HCT116 (cell line): ENCODE results near the gene EXOC4. TPM values are rescaled to one million over a fixed set of nuclear protein-coding genes. Genes with fewer than 3 reads are reported as not detected.

Source experiments
- ATAC-seq: fragments of 200-7000 bp; cut with Tn5 transposase; 2 replicates; pipeline ENCODE4 v1.9.1; 2020; ENCODE audit warnings: mild to moderate bottlenecking, moderate library complexity
- BruUV-seq: library from RNA; stranded (reverse); fragments of 400-500 nt; replicated peaks from 2 replicates; lab custom pipeline; 2021; lab: Mats Ljungman, UMichigan
- CTCF ChIA-PET: fragments of 300-600 bp; sonication (Branson Sonifier 250); formaldehyde crosslinking; loops from one replicate; lab custom pipeline; 2021; ENCODE audit warnings: antibody characterized with exemption; lab: Charles Lee
- POLR2A ChIA-PET: fragments of 300-600, 350-600 bp; sonication (Branson Sonifier 250); formaldehyde crosslinking; loops from one replicate; lab custom pipeline; 2021; ENCODE audit warnings: antibody characterized with exemption; lab: Charles Lee
- RAD21 ChIA-PET, 2 experiments: fragments of 300-600 bp; sonication (Branson Sonifier 250); formaldehyde crosslinking; loops; one replicate each; lab custom pipeline; 2023; ENCODE audit warnings: low total read pairs in 2 of 2; ENCODE audit not compliant: uncharacterized antibody in 2 of 2, unreplicated experiment in 2 of 2, low non-redundant PET in 1 of 2; lab: Charles Lee
- DNase-seq: peaks from one replicate; pipeline ENCODE4 v3.0.0-alpha.2; 2010; ENCODE audit warnings: low read depth, low spot score
- H2AFZ ChIP-seq: fragments of 200-600 bp; shearing (Covaris generic), sonication (generic); 2 replicates; pipeline ENCODE4 v1.6.1; 2017; ENCODE audit warnings: low read depth, mixed run types, mixed read lengths, antibody characterized with exemption, low read length; ENCODE audit not compliant: poor library complexity, severe bottlenecking
- H3K27ac ChIP-seq: 2 replicates; pipeline ENCODE4 v1.5.1; 2012; ENCODE audit warnings: low read depth, low read length
- H3K27me3 ChIP-seq: fragments of 200-600 bp; sonication (generic); 2 replicates; pipeline ENCODE4 v1.6.1; 2016; ENCODE audit warnings: mixed run types, low read length, mixed read lengths; ENCODE audit not compliant: insufficient read depth
- H3K36me3 ChIP-seq, 2 experiments: fragments of 200-500 bp in 1 of 2; fragments of 200-600 bp in 1 of 2; sonication (Bioruptor generic) in 1 of 2; sonication (generic) in 1 of 2; 2 replicates each; pipeline versions ENCODE4 v1.5.1 to v1.6.1; 2014 to 2016; ENCODE audit warnings: low read length in 2 of 2, inconsistent platforms in 1 of 2, mixed read lengths in 1 of 2, mixed run types in 1 of 2; ENCODE audit not compliant: insufficient read depth in 2 of 2, control insufficient read depth in 1 of 2
- H3K4me1 ChIP-seq, 2 experiments: fragments of 200-600 bp in 1 of 2; sonication (generic) in 1 of 2; 2 replicates each; pipeline versions ENCODE4 v1.5.1 to v1.6.1; 2012 to 2017; ENCODE audit warnings: low read length in 2 of 2, inconsistent platforms in 1 of 2, mild to moderate bottlenecking in 1 of 2, mixed read lengths in 1 of 2, mixed run types in 1 of 2, moderate library complexity in 1 of 2; ENCODE audit not compliant: insufficient read depth in 2 of 2, control insufficient read depth in 1 of 2
- H3K4me2 ChIP-seq: fragments of 200-600 bp; sonication (generic); 2 replicates; pipeline ENCODE4 v1.6.1; 2017; ENCODE audit warnings: mixed run types, low read length, mixed read lengths
- H3K4me3 ChIP-seq, 2 experiments: fragments of 200-600 bp in 1 of 2; sonication (generic) in 1 of 2; replicated peaks in 1 of 2; 2 replicates each; pipeline ENCODE4 v1.5.1; 2011 to 2016; ENCODE audit warnings: low read length in 2 of 2, control low read depth in 1 of 2, low read depth in 1 of 2, mild to moderate bottlenecking in 1 of 2, mixed read lengths in 1 of 2, mixed run types in 1 of 2
- H3K79me2 ChIP-seq: fragments of 200-600 bp; sonication (generic); 2 replicates; pipeline ENCODE4 v1.6.1; 2017; ENCODE audit warnings: mild to moderate bottlenecking, mixed run types, low read length, moderate library complexity, mixed read lengths; ENCODE audit not compliant: insufficient read depth
- H3K9ac ChIP-seq: fragments of 200-600 bp; sonication (generic); 2 replicates; pipeline ENCODE4 v1.6.1; 2016; ENCODE audit warnings: low read length, mixed read lengths
- H3K9me2 ChIP-seq: fragments of 200-600 bp; sonication (generic), shearing (Covaris generic); 2 replicates; pipeline ENCODE4 v1.6.1; 2017; ENCODE audit warnings: mixed run types, mild to moderate bottlenecking, moderate library complexity; ENCODE audit not compliant: insufficient read depth
- H3K9me3 ChIP-seq, 2 experiments: fragments of 200-500 bp in 1 of 2; fragments of 200-600 bp in 1 of 2; sonication (Bioruptor generic) in 1 of 2; sonication (generic) in 1 of 2; 2 replicates each; pipeline ENCODE4 v1.6.1; 2014 to 2017; ENCODE audit warnings: low read length in 2 of 2, mixed read lengths in 2 of 2, inconsistent platforms in 1 of 2, low read depth in 1 of 2, mild to moderate bottlenecking in 1 of 2, mixed run types in 1 of 2, moderate library complexity in 1 of 2; ENCODE audit not compliant: control insufficient read depth in 1 of 2, insufficient read depth in 1 of 2
- H4K20me1 ChIP-seq: fragments of 200-600 bp; sonication (generic), shearing (Covaris generic); 2 replicates; pipeline ENCODE4 v1.6.1; 2017; ENCODE audit warnings: mixed run types, mild to moderate bottlenecking, moderate library complexity; ENCODE audit not compliant: insufficient read depth
- CEBPB ChIP-seq: IDR thresholded peaks from 2 replicates; pipeline ENCODE4 v1.6.1; 2012; ENCODE audit warnings: low read depth
- EZH2 ChIP-seq: fragments of 200-600 bp; sonication (generic); IDR thresholded peaks from 2 replicates; pipeline ENCODE4 v1.6.1; 2017; ENCODE audit warnings: antibody characterized with exemption, mixed run types
- EZH2phosphoT487 ChIP-seq: fragments of 200-600 bp; IDR thresholded peaks from 2 replicates; pipeline ENCODE4 v1.6.1; 2018; ENCODE audit warnings: antibody characterized with exemption, borderline replicate concordance
- POLR2A ChIP-seq: IDR thresholded peaks from 2 replicates; pipeline ENCODE4 v1.7.0; 2011; ENCODE audit warnings: borderline replicate concordance; ENCODE audit not compliant: insufficient read depth, insufficient read length; ENCODE audit errors: extremely low read depth
- SP1 ChIP-seq: IDR thresholded peaks from 2 replicates; pipeline ENCODE4 v1.6.1; 2012; ENCODE audit warnings: low read depth
- intact Hi-C: fragments of 100-400 bp; cut with micrococcal nuclease; formaldehyde crosslinking; loops from 2 replicates; pipeline ENCODE4 v1.10.0; 2022
- total RNA-seq: library from RNA; stranded (reverse); gene quantifications from one replicate; pipeline ENCODE4 v1.2.1, GENCODE V29; 2021; ENCODE audit not compliant: unreplicated experiment

EXOC4 gene
- total RNA-seq, 1 experiment from 2014 or later: 40.3 TPM

DNA sequence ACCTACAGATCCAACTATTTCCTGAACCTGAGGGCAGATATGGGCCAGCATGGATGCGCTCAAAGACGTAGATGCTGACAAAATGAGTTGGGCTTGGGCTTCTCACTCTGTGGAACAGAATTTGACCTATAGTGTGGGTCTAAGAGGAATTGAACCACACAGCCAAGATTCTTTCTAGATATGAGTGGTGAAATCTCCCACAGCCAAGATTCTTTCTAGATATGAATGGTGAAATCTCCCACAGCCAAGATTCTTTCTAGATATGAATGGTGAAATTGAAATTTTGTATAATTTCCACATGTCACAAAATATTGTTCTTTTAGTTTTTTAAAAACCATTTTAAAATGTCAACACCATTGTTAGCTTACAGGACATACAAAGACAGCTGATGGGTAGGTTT is 658.8 kb downstream of the EXOC4 start:
- Histone ChIP-seq H3K4me2 (no peak overlapping the region), H3K9ac (no peak overlapping the region), H3K36me3 (no peaks in the 10 kb centered on the region), H3K9me2 (no peaks in the 10 kb centered on the region), H3K9me3 (no peaks in the 10 kb centered on the region), H3K4me1 (peaks cover 0 to 6% of the 10 kb centered on the region in 2 experiments; a peak in 1 of 4 replicates), H3K27ac (no peak overlapping the region), H3K79me2 (no peaks in the 10 kb centered on the region), H4K20me1 (no peaks in the 10 kb centered on the region), H2AFZ (no peak overlapping the region), H3K27me3 (no peaks in the 10 kb centered on the region), H3K4me3 (no peak overlapping the region)
- no TSS peak for BruUV-seq
- intact Hi-C loops: no loop called here
- no peak for DNase-seq
- TF ChIP-seq EZH2 (no peak), EZH2phosphoT487 (no peak), POLR2A (no peak), CEBPB (no peak), SP1 (no peak)
- ChIA-PET RAD21 (interaction anchor here in 1 of 2 experiments (0.7 kb wide), 1 partner anchor 57 kb away, joined by 7 read pairs; no protein-coding TSS in a partner anchor), POLR2A (no interaction called here), CTCF (no interaction called here)
- no peak for ATAC-seq

DNA sequence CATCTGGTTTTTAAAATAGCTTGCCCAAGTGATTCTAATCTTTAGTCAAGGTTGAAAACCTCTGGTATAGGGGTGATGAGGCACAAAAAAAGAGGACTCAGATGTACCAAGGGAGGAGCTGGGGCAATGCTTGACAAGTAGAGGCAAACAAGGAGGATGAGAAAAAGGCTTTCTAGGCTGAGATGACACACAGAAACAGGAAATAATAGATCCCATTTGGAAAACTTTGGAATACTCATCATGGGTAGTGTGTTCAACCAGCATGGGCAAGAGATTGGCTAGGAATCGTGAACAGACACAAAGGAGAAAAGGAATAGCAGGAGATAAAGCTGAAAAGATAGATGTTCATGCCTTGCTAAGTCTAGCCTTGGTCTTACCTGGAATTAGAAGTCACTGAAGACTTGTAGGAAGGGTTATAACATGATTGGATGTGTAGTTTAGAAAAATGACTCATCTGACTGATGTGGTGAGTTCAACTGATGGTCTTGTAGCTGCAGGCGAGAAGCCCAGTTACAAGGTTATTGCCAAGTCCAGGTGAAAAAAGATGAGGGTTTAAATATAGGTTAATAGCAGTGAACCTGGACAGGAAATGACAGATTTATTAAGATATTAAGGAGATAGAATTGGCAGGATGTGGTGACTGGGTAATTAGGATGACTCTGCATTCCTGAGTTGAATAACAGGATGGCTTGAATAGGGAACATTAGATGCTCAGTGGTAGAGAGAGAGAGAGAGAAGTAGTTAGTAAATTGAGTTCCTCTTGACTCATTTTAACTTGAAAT is 660.2 kb downstream of the EXOC4 start:
- Histone ChIP-seq H3K27ac (no peak overlapping the region), H2AFZ (no peak overlapping the region), H3K9me3 (no peaks in the 10 kb centered on the region), H3K36me3 (no peaks in the 10 kb centered on the region), H3K4me3 (no peak overlapping the region), H3K4me1 (peaks cover 0 to 6% of the 10 kb centered on the region in 2 experiments; a peak in 1 of 4 replicates), H3K27me3 (no peaks in the 10 kb centered on the region), H3K9ac (no peak overlapping the region), H3K79me2 (no peaks in the 10 kb centered on the region), H4K20me1 (no peaks in the 10 kb centered on the region), H3K4me2 (peak overlapping the region; percentile 10; the same call in 1 of the 2 replicates), H3K9me2 (no peaks in the 10 kb centered on the region)
- ChIA-PET RAD21 (interaction anchor here in 1 of 2 experiments (0.7 kb wide), 1 partner anchor 416 kb away, joined by 3 read pairs; no protein-coding TSS in a partner anchor), POLR2A (no interaction called here), CTCF (no interaction called here)
- DNase-seq: no peak
- BruUV-seq: no TSS peak
- intact Hi-C loops: no loop called here
- TF ChIP-seq SP1: no peak
- ATAC-seq: peak; percentile 67
